OCI-LY1 (cell line): ENCODE results near the gene MAST4.

Experiments
- H2AFZ ChIP-seq: fragments of 200-600 bp; sonication (generic), shearing (Covaris generic); 2 replicates; pipeline ENCODE4 v1.6.0; 2014; ENCODE audit warnings: antibody characterized with exemption, mild to moderate bottlenecking, low read length
- H3F3A ChIP-seq: fragments of 200-600 bp; sonication (generic), shearing (Covaris generic); 2 replicates; pipeline ENCODE4 v1.6.0; 2014; ENCODE audit warnings: mild to moderate bottlenecking, antibody characterized with exemption, low read length, moderate library complexity; ENCODE audit not compliant: insufficient read depth
- H3K27ac ChIP-seq: fragments of 200-600 bp; sonication (generic); 2 replicates; pipeline ENCODE4 v1.5.1; 2014; ENCODE audit warnings: low read length, mixed run types, mild to moderate bottlenecking, low read depth; ENCODE audit not compliant: poor library complexity, severe bottlenecking
- H3K27me3 ChIP-seq: fragments of 200-600 bp; sonication (generic); 2 replicates; pipeline ENCODE4 v1.6.0; 2014; ENCODE audit warnings: antibody characterized with exemption, mild to moderate bottlenecking, low read length, moderate library complexity; ENCODE audit not compliant: insufficient read depth
- H3K36me3 ChIP-seq: fragments of 200-600 bp; sonication (generic); 2 replicates; pipeline ENCODE4 v1.6.1; 2014; ENCODE audit warnings: mild to moderate bottlenecking, antibody characterized with exemption, low read length, moderate library complexity, mixed read lengths; ENCODE audit not compliant: insufficient read depth
- H3K4me1 ChIP-seq: fragments of 200-600 bp; sonication (generic); 2 replicates; pipeline ENCODE4 v1.5.1; 2014; ENCODE audit warnings: mild to moderate bottlenecking, low read length, moderate library complexity; ENCODE audit not compliant: insufficient read depth, severe bottlenecking
- H3K4me2 ChIP-seq: fragments of 200-600 bp; sonication (generic), shearing (Covaris generic); 2 replicates; pipeline ENCODE4 v1.6.1; 2014; ENCODE audit warnings: low read length
- H3K4me3 ChIP-seq: fragments of 200-600 bp; sonication (generic); 2 replicates; pipeline ENCODE4 v1.5.1; 2014; ENCODE audit warnings: low read length, low read depth, mild to moderate bottlenecking, mixed read lengths; ENCODE audit not compliant: poor library complexity, severe bottlenecking
- H3K79me2 ChIP-seq: fragments of 200-600 bp; shearing (Covaris generic); 2 replicates; pipeline ENCODE4 v1.6.1; 2016; ENCODE audit warnings: mixed run types, low read length, mixed read lengths; ENCODE audit not compliant: insufficient read depth
- H3K9ac ChIP-seq: fragments of 200-600 bp; sonication (generic), shearing (Covaris generic); 2 replicates; pipeline ENCODE4 v1.6.1; 2014; ENCODE audit warnings: mild to moderate bottlenecking, low read length, mixed read lengths
- H3K9me2 ChIP-seq: fragments of 200-600 bp; sonication (generic), shearing (Covaris generic); 2 replicates; pipeline ENCODE4 v1.6.1; 2014; ENCODE audit warnings: low read depth, mild to moderate bottlenecking, low read length, mixed read lengths
- H3K9me3 ChIP-seq: fragments of 200-600 bp; shearing (Covaris generic); 2 replicates; pipeline ENCODE4 v1.6.1; 2014; ENCODE audit warnings: low read length, mixed read lengths
- H4K20me1 ChIP-seq: fragments of 200-600 bp; sonication (generic), shearing (Covaris generic); 2 replicates; pipeline ENCODE4 v1.6.0; 2016; ENCODE audit warnings: mild to moderate bottlenecking, low read length; ENCODE audit not compliant: insufficient read depth
- CTCF ChIP-seq: fragments of 200-600 bp; sonication (generic), shearing (Covaris generic); IDR thresholded peaks from 2 replicates; pipeline ENCODE4 v1.5.1; 2017; ENCODE audit warnings: mild to moderate bottlenecking, antibody characterized with exemption, low read length, moderate library complexity, mixed read lengths
- EZH2 ChIP-seq: fragments of 200-600 bp; sonication (generic), shearing (Covaris generic); IDR thresholded peaks from 2 replicates; pipeline ENCODE4 v1.8.0; 2017; ENCODE audit warnings: borderline replicate concordance, mixed run types, mild to moderate bottlenecking, antibody characterized with exemption, low read length, moderate library complexity, mixed read lengths

The MAST4 gene

GRCh38 chr5:66628561-66628960 is 32.4 kb downstream of the MAST4 start:
- Histone ChIP-seq H3K36me3 (no peaks in the 10 kb centered on the region), H3F3A (no peaks in the 10 kb centered on the region), H3K9me3 (no peaks in the 10 kb centered on the region), H3K79me2 (no peaks in the 10 kb centered on the region), H3K27me3 (no peaks in the 10 kb centered on the region), H3K4me3 (no peak overlapping the region), H3K27ac (no peak overlapping the region), H3K9ac (no peak overlapping the region), H3K9me2 (no peaks in the 10 kb centered on the region), H3K4me2 (no peak overlapping the region), H2AFZ (no peak overlapping the region), H3K4me1 (no peaks in the 10 kb centered on the region), H4K20me1 (no peaks in the 10 kb centered on the region)
- TF ChIP-seq CTCF (no peak), EZH2 (no peak)

- H3K4me1 ChIP-seq = no peaks in the 10 kb centered on the region
- no peak overlapping the region for H3K9ac ChIP-seq
- H3K9me2 ChIP-seq = no peaks in the 10 kb centered on the region
- no peak overlapping the region for H3K4me2 ChIP-seq
- H2AFZ ChIP-seq = no peak overlapping the region
- H3K27me3 ChIP-seq = no peaks in the 10 kb centered on the region
- no peaks in the 10 kb centered on the region for H3F3A ChIP-seq
- no peaks in the 10 kb centered on the region for H3K9me3 ChIP-seq
- no peaks in the 10 kb centered on the region for H3K79me2 ChIP-seq
- H3K27ac ChIP-seq = no peak overlapping the region
- no peaks in the 10 kb centered on the region for H3K36me3 ChIP-seq
- no peak overlapping the region for H3K4me3 ChIP-seq
- TF ChIP-seq CTCF (no peak), EZH2 (no peak)
- no peaks in the 10 kb centered on the region for H4K20me1 ChIP-seq
These were observed 33.3 kb downstream of the MAST4 start for GRCh38 chr5:66629446-66629845.

GRCh38 chr5:66633754-66634153 is 37.6 kb downstream of the MAST4 start:
- H3K36me3 ChIP-seq = no peaks in the 10 kb centered on the region
- H2AFZ ChIP-seq = no peak overlapping the region
- TF ChIP-seq EZH2 (no peak), CTCF (no peak)
- H3K79me2 ChIP-seq = no peaks in the 10 kb centered on the region
- no peaks in the 10 kb centered on the region for H4K20me1 ChIP-seq
- no peak overlapping the region for H3K27ac ChIP-seq
- no peaks in the 10 kb centered on the region for H3K9me2 ChIP-seq
- no peak overlapping the region for H3K9ac ChIP-seq
- H3K27me3 ChIP-seq = no peaks in the 10 kb centered on the region
- no peaks in the 10 kb centered on the region for H3K4me1 ChIP-seq
- no peaks in the 10 kb centered on the region for H3F3A ChIP-seq
- H3K4me2 ChIP-seq = no peak overlapping the region
- H3K4me3 ChIP-seq = no peak overlapping the region
- no peaks in the 10 kb centered on the region for H3K9me3 ChIP-seq
